Measurements from ENCODE around the gene FLNA.
"Not testable (repeated sequence)": the region's sequence is repeated elsewhere in the genome, so short reads cannot be mapped to it uniquely, and the experiment has no call there.

Gene FLNA

GRCh38 chrX:154398668-154399526 lies 24.5 kb upstream of the FLNA start:
- peak; percentile 80 for DNase-seq (ENCODE audit: low spot score)

- DNase-seq (ENCODE audit: low spot score): peak; percentile 96
Observed at GRCh38 chrX:154397888-154398667, 23.6 kb upstream of the FLNA start, which contains the start of gene RPL10. Gene RPL10, plus strand, starts transcription at chrX:154398377. Its CDS starts 143 bp downstream, at chrX:154398520.

GRCh38 chrX:154396973-154397887 lies 22.8 kb upstream of the FLNA start:
- DNase-seq (ENCODE audit: low spot score): peak; percentile 76

- not testable (repeated sequence) for DNase-seq (ENCODE audit: low spot score)
Observed at GRCh38 chrX:154396363-154396762, 21.9 kb upstream of the FLNA start.

- not testable (repeated sequence) for DNase-seq (ENCODE audit: low spot score)
Observed at GRCh38 chrX:154389812-154390747, 15.6 kb upstream of the FLNA start.

- DNase-seq (ENCODE audit: low spot score): not testable (repeated sequence)
Observed at GRCh38 chrX:154388649-154389048, 14.2 kb upstream of the FLNA start.

- not testable (repeated sequence) for DNase-seq (ENCODE audit: low spot score)
Observed at GRCh38 chrX:154388094-154388493, 13.7 kb upstream of the FLNA start.

GRCh38 chrX:154384284-154384892 lies 10.0 kb upstream of the FLNA start:
- no peak for DNase-seq (ENCODE audit: low spot score)

- no peak for DNase-seq (ENCODE audit: low spot score)
Observed at GRCh38 chrX:154383359-154384283, 9.2 kb upstream of the FLNA start.

- no peak for DNase-seq (ENCODE audit: low spot score)
Observed at GRCh38 chrX:154382483-154383069, 8.1 kb upstream of the FLNA start.

- no peak for DNase-seq (ENCODE audit: low spot score)
Observed at GRCh38 chrX:154381271-154381670, 6.8 kb upstream of the FLNA start.

GRCh38 chrX:154380787-154381186 lies 6.4 kb upstream of the FLNA start:
- no peak for DNase-seq (ENCODE audit: low spot score)

GRCh38 chrX:154380153-154380552 lies 5.7 kb upstream of the FLNA start:
- no peak for DNase-seq (ENCODE audit: low spot score)

GRCh38 chrX:154379569-154379951 lies 5.1 kb upstream of the FLNA start:
- DNase-seq (ENCODE audit: low spot score): no peak

- DNase-seq (ENCODE audit: low spot score): peak; percentile 96
Observed at GRCh38 chrX:154378799-154379568, 4.5 kb upstream of the FLNA start, which contains the start of gene EMD. Gene EMD, plus strand, starts transcription at chrX:154379295. Its CDS starts 190 bp downstream, at chrX:154379485.

GRCh38 chrX:154378059-154378798 lies 3.8 kb upstream of the FLNA start:
- no peak for DNase-seq (ENCODE audit: low spot score)

GRCh38 chrX:154376774-154377173 lies 2.3 kb upstream of the FLNA start:
- DNase-seq (ENCODE audit: low spot score): no peak
